ENCODE measurements around the gene TDP1. TPM values are rescaled to one million over a fixed set of nuclear protein-coding genes. Genes with fewer than 3 reads are reported as not detected.

Gene TDP1
- polyA plus RNA-seq, 6 donors from 2014 or later: 22.0 to 37.1 (median 32.3) TPM

DNA sequence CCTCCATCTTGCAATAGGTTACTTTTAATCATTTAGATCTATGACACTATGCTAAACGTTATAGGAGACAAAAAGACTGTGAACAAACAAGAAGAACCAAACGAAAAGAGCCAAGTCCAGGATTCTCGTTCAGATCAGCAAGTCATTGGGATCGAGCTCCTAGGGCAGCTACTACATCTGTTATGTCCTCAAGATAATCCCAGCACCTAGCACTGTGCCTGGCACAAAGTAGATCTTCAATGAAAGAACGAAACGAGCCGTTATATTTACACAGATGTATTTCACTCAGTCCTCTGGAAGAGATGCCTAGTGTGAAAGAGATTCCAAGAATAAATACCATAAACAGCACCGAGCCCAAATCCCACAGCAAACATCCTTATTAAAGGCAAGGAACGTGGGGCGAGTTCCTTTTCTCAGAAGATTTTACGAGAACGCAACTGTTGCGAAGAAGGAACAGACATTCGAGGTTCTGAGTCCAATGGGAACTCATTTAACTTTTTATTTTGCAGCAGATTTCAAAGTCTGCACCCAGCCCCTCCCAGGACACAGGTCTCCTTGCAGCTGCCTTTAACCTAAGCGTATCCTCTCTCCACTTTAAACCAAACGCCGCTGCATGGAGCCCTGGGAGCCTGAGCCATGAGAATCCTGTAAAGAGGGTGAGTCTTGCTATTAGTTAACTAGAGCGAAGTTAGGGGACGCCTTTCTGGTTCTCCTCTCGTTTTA lies 544 bp upstream of the TDP1 start:
- H3K9me3 Mint-ChIP-seq: peaks cover 0 to 3% (median 0%) of the 10 kb centered on the region in 7 donors
- peaks cover 32 to 50% (median 48%) of the 10 kb centered on the region in 3 donors for H3K4me1 Mint-ChIP-seq
- DNase-seq (no peak), ATAC-seq (ENCODE audit: low read depth in 2 of 2) (peak; percentile 3 to 5)
- peaks cover 0 to 11% of the 10 kb centered on the region in 2 donors for H3K36me3 Mint-ChIP-seq
- H3K27me3 Mint-ChIP-seq: no peaks in the 10 kb centered on the region
- H3K4me3 Mint-ChIP-seq: peak overlapping the region; percentile 90 to 99 (median 98)
- H3K27ac Mint-ChIP-seq: peak overlapping the region; percentile 85 to 100 (median 96)

DNA sequence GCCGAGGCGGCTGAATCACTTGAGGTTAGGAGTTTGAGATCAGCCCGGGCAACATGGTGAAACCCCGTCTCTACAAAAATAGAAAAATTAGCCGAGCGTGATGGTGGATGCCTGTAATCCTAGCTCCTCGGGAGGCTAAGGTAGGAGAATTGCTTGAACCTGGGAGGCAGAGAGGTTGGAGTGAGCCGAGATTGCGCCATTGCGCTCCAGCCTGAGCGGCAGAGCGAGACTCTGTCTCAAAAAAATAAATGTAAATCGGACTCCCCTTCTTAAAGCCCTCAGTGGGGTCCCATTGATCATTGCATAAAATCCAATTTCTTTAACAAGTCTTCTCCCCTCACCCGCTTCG lies 908 bp downstream of the TDP1 start:
- no peaks in the 10 kb centered on the region for H3K27me3 Mint-ChIP-seq
- H3K4me1 Mint-ChIP-seq: peaks cover 40 to 64% (median 62%) of the 10 kb centered on the region in 3 donors
- peaks cover 0 to under 1% of the 10 kb centered on the region in 2 donors for H3K36me3 Mint-ChIP-seq
- ATAC-seq (ENCODE audit: low read depth in 2 of 2) (no peak), DNase-seq (no peak)
- peak overlapping the region; percentile 90 to 98 (median 95) for H3K4me3 Mint-ChIP-seq
- peaks cover 0 to 3% (median 0%) of the 10 kb centered on the region in 7 donors for H3K9me3 Mint-ChIP-seq
- H3K27ac Mint-ChIP-seq: peak overlapping the region; percentile 97 to 100 (median 98)

DNA sequence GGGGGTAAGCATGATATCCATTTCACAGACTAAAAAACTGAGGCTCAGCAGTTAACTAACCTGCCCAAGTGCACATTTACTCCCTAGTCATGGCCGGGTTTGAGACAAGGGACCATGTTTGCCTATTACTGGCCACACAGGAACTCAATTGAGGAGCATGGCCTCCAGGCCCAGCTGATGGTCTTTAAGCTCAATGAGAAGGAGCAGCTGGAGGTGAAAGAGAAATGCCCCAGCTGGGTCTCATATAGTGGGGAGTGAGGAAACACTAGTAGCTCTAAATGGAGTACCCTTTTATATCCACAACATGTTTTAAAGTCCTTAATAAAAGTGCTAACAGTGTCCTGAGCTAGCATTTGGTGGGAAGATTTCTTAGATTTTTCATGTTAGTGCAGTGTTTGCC lies 1.6 kb downstream of the TDP1 start:
- DNase-seq (no peak), ATAC-seq (ENCODE audit: low read depth in 2 of 2) (no peak)
- Mint-ChIP-seq H3K27me3 (no peaks in the 10 kb centered on the region), H3K4me3 (peak overlapping the region; percentile 90 to 98 (median 95)), H3K9me3 (peaks cover 0 to 3% (median 0%) of the 10 kb centered on the region in 7 donors), H3K36me3 (no peaks in the 10 kb centered on the region), H3K4me1 (peaks cover 40 to 65% (median 62%) of the 10 kb centered on the region in 3 donors), H3K27ac (peak overlapping the region in 5 of 6 donors; percentile 97 to 99 (median 97))

DNA sequence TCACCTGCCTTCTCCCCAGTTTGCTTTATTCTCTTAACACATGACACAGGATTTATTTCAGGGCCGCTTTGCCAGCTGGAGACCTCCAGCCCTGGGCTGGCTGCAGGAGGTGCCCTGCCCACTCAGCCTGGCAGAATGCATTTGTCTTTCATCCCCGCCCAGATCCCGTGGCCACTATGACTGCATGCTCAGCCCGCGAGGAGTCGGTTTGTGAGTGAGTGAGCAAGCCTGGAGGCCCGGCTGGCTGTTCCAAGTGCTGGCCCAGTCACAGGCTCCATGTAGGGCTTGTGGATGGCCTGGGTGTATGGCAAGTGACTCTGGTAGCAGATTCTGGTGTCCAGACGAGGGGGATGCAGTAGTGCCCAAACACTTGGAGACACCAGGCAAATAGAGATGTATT lies 2.1 kb downstream of the TDP1 start:
- DNase-seq (no peak), ATAC-seq (ENCODE audit: low read depth in 2 of 2) (no peak)
- Mint-ChIP-seq H3K4me1 (peaks cover 40 to 65% (median 62%) of the 10 kb centered on the region in 3 donors), H3K27ac (peak overlapping the region in 2 of 6 donors; percentile 42 to 97), H3K27me3 (no peaks in the 10 kb centered on the region), H3K4me3 (no peak overlapping the region), H3K36me3 (no peaks in the 10 kb centered on the region), H3K9me3 (peaks cover 0 to 3% (median 0%) of the 10 kb centered on the region in 7 donors)

DNA sequence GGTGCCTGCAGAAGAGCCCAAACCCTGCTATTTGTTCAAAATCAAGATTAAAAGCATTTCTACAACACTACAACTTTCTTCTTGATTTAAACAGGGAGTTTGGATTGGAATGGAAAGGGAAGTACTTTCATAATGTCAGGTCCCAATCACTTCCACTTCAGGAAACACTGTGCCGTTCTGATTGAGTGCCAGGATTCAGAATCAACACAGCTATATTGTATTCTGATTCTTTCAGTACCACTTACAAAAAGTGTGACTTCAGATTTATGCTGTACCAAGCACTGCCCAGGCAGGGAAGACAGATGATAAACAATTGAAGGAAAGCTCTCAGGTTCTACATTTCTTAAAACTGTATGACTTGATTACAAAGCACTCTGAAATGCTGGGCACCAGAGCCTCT lies 3.2 kb downstream of the TDP1 start:
- no peaks in the 10 kb centered on the region for H3K27me3 Mint-ChIP-seq
- H3K9me3 Mint-ChIP-seq: peaks cover 0 to 3% (median 0%) of the 10 kb centered on the region in 7 donors
- ATAC-seq (ENCODE audit: low read depth in 2 of 2) (no peak), DNase-seq (no peak)
- H3K27ac Mint-ChIP-seq: no peak overlapping the region
- no peak overlapping the region for H3K4me3 Mint-ChIP-seq
- H3K36me3 Mint-ChIP-seq: peaks cover 10 to 11% of the 10 kb centered on the region in 2 donors
- peaks cover 34 to 64% (median 54%) of the 10 kb centered on the region in 3 donors for H3K4me1 Mint-ChIP-seq

DNA sequence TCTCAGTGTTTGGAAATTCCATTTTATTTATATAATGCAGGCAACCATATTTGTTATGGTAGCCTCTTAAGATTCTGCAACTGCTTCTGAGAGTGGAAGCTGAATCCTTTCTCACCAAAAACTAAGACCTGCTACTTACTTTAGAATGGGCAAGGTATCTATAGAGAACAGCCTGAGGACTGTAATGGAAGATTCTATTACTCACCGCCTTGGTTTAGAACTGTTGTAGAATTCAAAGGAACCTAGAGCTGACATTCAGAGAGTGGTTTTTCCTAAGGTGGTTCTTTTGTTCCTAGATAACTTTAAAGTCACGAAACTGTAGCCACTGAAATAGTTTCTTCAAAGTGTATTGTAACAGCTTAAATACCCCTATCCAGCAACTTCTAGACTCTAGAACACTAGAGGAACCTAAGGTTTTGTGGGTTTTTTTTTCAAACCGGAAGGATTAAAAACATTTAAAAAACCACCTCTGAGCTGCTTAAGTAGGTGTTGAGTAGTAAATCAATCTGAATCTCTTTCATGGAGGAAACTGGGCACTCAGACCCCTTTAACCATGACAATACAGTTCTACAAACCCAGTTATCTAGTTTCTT lies 4.2 kb downstream of the TDP1 start:
- peaks cover 24 to 55% (median 44%) of the 10 kb centered on the region in 3 donors for H3K4me1 Mint-ChIP-seq
- H3K27me3 Mint-ChIP-seq: no peaks in the 10 kb centered on the region
- peaks cover 0 to 3% (median 0%) of the 10 kb centered on the region in 7 donors for H3K9me3 Mint-ChIP-seq
- no peak for DNase-seq
- peaks cover 11 to 20% of the 10 kb centered on the region in 2 donors for H3K36me3 Mint-ChIP-seq
- ATAC-seq (ENCODE audit: low read depth in 2 of 2): no peak
- H3K4me3 Mint-ChIP-seq: peak overlapping the region in 1 of 8 donors; percentile 47
- H3K27ac Mint-ChIP-seq: no peak overlapping the region

DNA sequence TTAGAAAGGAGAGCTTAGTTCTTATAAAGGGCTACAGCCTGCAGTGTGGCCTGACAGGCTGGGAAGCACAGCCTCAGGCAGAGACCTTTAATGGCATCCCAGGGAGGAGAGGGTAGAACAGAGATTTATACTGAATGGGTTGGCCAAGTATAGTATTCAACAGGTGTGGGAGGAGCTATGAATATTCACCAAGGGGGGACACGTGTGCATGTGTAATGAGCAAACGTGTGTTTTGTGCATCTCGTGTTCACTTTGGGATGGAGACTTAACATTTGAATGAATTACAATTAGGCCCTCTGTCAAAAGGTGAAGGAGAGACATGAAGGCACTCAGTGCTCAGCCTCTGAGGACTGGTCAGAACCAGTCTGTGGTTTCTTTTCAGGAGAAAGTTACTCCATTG lies 5.2 kb downstream of the TDP1 start:
- Mint-ChIP-seq H3K9me3 (peaks cover 0 to 3% (median 0%) of the 10 kb centered on the region in 7 donors), H3K36me3 (peaks cover 11 to 21% of the 10 kb centered on the region in 2 donors), H3K4me1 (peaks cover 24 to 50% (median 37%) of the 10 kb centered on the region in 3 donors), H3K27ac (no peak overlapping the region), H3K4me3 (peak overlapping the region in 1 of 8 donors; percentile 42), H3K27me3 (no peaks in the 10 kb centered on the region)
- no peak for DNase-seq
- no peak for ATAC-seq (ENCODE audit: low read depth in 2 of 2)

DNA sequence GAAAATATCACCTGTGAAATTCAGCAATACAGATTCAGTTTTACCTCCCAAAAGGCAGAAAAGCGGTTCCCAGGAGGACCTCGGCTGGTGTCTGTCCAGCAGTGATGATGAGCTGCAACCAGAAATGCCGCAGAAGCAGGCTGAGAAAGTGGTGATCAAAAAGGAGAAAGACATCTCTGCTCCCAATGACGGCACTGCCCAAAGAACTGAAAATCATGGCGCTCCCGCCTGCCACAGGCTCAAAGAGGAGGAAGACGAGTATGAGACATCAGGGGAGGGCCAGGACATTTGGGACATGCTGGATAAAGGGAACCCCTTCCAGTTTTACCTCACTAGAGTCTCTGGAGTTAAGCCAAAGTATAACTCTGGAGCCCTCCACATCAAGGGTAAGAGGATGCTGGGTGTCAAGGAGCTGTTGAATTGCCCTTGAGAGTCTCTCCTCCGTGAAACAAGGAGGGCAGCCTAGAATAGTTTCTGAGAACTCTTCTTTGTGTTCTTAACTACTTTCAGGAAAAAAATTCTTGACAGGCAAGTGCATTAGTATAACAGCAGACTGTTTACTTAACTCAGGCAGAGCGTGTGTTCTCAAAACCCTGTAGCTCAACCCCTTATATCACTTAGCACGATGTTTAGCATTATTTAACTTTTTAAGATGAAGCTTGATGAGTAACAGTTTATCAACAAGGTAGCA lies 7.7 kb downstream of the TDP1 start:
- peaks cover 8 to 30% (median 17%) of the 10 kb centered on the region in 3 donors for H3K4me1 Mint-ChIP-seq
- H3K4me3 Mint-ChIP-seq: peak overlapping the region in 1 of 8 donors; percentile 30

DNA sequence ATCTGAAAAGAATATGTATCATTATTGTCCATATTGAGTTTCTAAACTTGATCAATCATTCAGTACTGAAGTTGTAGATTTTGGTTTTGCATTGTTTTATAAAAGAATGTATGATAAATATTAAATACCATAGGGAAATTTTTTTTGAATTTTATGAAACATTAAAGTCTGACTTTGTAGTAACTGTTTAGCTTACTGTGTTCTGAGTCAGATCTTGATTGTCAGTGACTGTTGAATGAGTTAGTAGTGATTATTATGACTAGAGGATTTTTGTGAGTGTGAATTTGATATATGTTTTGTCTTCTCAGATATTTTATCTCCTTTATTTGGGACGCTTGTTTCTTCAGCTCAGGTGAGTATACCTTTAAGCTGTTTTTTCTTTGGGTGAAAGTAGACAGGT lies 10.1 kb downstream of the TDP1 start:
- no peaks in the 10 kb centered on the region for H3K27me3 Mint-ChIP-seq
- no peaks in the 10 kb centered on the region for H3K9me3 Mint-ChIP-seq
- DNase-seq (no peak), ATAC-seq (ENCODE audit: low read depth in 2 of 2) (no peak)
- no peak overlapping the region for H3K4me3 Mint-ChIP-seq
- peaks cover 27 to 32% of the 10 kb centered on the region in 2 donors for H3K36me3 Mint-ChIP-seq
- H3K27ac Mint-ChIP-seq: no peak overlapping the region
- peaks cover 3 to 16% (median 7%) of the 10 kb centered on the region in 3 donors for H3K4me1 Mint-ChIP-seq

More for the DNA sequence above, 7.7 kb downstream of the TDP1 start:
- no peak overlapping the region for H3K27ac Mint-ChIP-seq
- ATAC-seq (ENCODE audit: low read depth in 2 of 2) (no peak), DNase-seq (no peak)
- H3K36me3 Mint-ChIP-seq: peaks cover 13 to 28% of the 10 kb centered on the region in 2 donors
- no peaks in the 10 kb centered on the region for H3K27me3 Mint-ChIP-seq
- peaks cover 0 to under 1% (median 0%) of the 10 kb centered on the region in 7 donors for H3K9me3 Mint-ChIP-seq

DNA sequence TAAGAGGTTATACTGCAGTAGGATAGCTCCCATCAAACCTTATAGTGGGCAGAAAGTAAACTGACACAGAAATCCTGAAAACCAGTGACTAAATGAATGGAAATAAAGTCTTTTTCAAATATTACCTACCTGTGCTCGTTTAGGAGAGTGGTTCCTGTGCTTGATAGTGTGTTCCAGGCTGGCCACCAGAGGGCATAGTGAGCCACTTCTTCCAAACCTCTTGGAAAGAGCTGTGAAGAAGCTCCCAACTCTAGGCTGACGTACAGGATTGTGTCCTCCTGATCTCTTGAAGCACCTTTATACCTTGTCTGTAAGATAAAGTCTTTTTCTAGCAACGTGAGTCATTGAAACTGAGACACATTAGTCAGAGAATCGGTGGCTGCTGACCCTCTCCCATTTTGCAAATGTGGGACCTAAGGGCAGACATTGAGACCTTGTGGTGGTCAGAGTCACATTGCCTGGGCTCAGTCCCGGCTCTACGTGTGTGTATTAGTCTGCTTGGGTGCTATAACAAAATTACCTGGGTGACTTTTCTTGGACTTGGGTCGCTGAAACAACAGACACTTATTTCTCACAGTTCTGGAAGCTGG lies 17.6 kb downstream of the TDP1 start:
- Mint-ChIP-seq H3K4me1 (no peaks in the 10 kb centered on the region), H3K27ac (peak overlapping the region in 1 of 6 donors; percentile 38), H3K27me3 (no peaks in the 10 kb centered on the region), H3K9me3 (no peaks in the 10 kb centered on the region), H3K4me3 (no peak overlapping the region), H3K36me3 (peaks cover 26 to 34% of the 10 kb centered on the region in 2 donors)
- ATAC-seq (ENCODE audit: low read depth in 2 of 2): peak; percentile 46 to 65
- DNase-seq: peak; percentile 18

DNA sequence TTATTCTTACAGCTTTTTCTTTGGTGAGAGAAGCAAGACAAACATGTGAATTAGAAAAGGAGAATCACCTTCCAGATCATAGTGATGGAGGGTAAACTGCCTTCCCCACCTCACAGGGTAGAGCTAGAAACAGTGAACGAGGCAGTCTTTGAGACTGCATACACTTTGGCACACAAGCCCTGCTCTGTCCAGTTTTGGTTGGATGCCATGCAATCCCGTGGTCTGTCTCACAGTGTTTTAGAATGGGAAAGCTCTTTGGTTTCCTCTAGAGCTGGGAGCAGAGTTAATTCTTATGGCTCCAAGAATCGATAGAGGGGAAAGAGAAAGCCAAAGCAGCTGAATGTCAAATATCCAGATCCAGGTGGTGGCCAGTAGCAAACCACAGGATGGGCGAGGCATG lies 21.9 kb downstream of the TDP1 start:
- Mint-ChIP-seq H3K27me3 (no peaks in the 10 kb centered on the region), H3K4me3 (no peak overlapping the region), H3K36me3 (peaks cover 18 to 28% of the 10 kb centered on the region in 2 donors)

DNA sequence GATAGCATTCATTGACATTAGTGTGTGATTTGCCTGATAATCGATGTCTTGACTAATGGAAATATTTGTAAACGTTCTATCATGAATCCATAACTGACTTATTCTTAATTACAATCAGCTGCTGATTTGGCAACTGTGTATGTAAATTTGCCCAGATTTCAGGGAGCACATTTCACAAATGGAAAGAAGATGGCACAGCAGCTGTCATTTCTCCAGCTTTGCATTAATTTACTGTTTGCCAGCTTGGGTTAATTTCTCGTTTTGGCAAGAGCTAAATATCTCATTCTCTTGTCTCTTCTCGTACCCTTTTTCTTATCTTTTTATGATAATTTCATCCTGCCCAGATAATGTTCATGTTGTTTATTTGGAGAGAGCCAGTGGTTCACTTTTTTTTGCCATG lies 22.9 kb downstream of the TDP1 start:
- Mint-ChIP-seq H3K4me3 (no peak overlapping the region), H3K4me1 (peaks cover 0 to 3% (median 0%) of the 10 kb centered on the region in 3 donors), H3K36me3 (peaks cover 18 to 35% of the 10 kb centered on the region in 2 donors), H3K9me3 (no peaks in the 10 kb centered on the region), H3K27me3 (no peaks in the 10 kb centered on the region), H3K27ac (peak overlapping the region in 1 of 6 donors; percentile 5)
- ATAC-seq (ENCODE audit: low read depth in 2 of 2) (no peak), DNase-seq (no peak)

More for the DNA sequence above, 21.9 kb downstream of the TDP1 start:
- ATAC-seq (ENCODE audit: low read depth in 2 of 2) (no peak), DNase-seq (no peak)
- H3K9me3 Mint-ChIP-seq: no peaks in the 10 kb centered on the region
- no peak overlapping the region for H3K27ac Mint-ChIP-seq
- H3K4me1 Mint-ChIP-seq: peaks cover 0 to 3% (median 0%) of the 10 kb centered on the region in 3 donors

DNA sequence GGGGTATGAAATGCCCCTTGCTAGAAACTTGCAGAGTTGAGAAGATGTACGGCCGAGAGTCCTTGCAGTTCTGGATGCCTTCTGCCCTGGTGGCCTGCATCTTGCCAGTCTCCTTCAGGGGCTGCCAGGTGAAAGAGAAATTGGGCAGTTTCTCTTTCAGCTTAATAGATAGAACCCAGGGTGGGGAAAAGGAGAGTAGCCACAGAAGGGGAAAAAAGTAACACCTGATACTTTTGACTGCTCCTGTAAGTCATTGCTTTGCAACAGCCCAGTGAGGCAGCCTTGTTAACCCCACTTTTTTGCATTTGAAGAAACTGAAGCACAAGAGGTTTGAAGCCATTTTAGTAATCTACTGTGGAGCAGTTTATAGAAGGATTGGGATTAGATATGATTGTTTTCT lies 27.6 kb downstream of the TDP1 start:
- ATAC-seq (ENCODE audit: low read depth in 2 of 2) (no peak), DNase-seq (no peak)
- peaks cover 27 to 35% of the 10 kb centered on the region in 2 donors for H3K36me3 Mint-ChIP-seq
- H3K9me3 Mint-ChIP-seq: no peaks in the 10 kb centered on the region
- peak overlapping the region in 1 of 6 donors; percentile 33 for H3K27ac Mint-ChIP-seq
- no peaks in the 10 kb centered on the region for H3K27me3 Mint-ChIP-seq
- H3K4me1 Mint-ChIP-seq: peaks cover 0 to 3% (median 0%) of the 10 kb centered on the region in 3 donors
- no peak overlapping the region for H3K4me3 Mint-ChIP-seq

Data from naive B cell (primary cell).